ENCODE data around the gene CORO2A. TPM values are rescaled to one million over a fixed set of nuclear protein-coding genes. Genes with fewer than 3 reads are reported as not detected.
"Not testable (repeated sequence)": the region's sequence is repeated elsewhere in the genome, so short reads cannot be mapped to it uniquely, and the experiment has no call there.

CORO2A gene
- polyA plus RNA-seq, 3 donors, result 2.4 to 2.7 (median 2.5) TPM

GRCh38 chr9:98130576-98131228, 61.7 kb downstream of the CORO2A start:
- no peak for DNase-seq (ENCODE audit: extremely low read depth in 1 of 11, low read depth in 9 of 11, low spot score in 4 of 11)

DNA sequence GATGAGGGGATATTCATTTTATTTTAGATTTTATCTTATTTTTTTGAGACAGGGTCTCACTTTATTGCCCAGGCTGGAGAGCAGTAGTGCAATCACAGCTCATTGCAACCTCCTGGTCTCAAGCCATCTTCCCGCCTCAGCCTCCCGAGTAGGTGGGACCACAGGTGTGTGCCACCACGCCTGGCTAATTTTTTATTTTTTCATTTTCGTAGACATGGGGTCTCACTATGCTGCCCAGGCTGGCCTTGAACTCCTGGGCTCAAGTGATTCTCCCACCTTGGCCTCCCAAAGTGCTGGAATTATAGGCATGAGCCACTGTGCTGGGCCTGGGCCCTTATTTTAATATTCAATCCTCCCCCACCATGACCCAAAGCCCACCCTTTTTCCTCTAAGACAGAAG, 62.4 kb downstream of the CORO2A start:
- not testable (repeated sequence) for DNase-seq (ENCODE audit: extremely low read depth in 1 of 11, low read depth in 9 of 11, low spot score in 4 of 11)

GRCh38 chr9:98129451-98129881, 63.0 kb downstream of the CORO2A start:
- no peak for DNase-seq (ENCODE audit: extremely low read depth in 1 of 11, low read depth in 9 of 11, low spot score in 4 of 11)

- DNase-seq (ENCODE audit: extremely low read depth in 1 of 11, low read depth in 9 of 11, low spot score in 4 of 11), result no peak
Observed at GRCh38 chr9:98128316-98128715, 64.1 kb downstream of the CORO2A start.

- no peak for DNase-seq (ENCODE audit: extremely low read depth in 1 of 11, low read depth in 9 of 11, low spot score in 4 of 11)
Observed at GRCh38 chr9:98127226-98127625, 65.2 kb downstream of the CORO2A start.

- DNase-seq (ENCODE audit: extremely low read depth in 1 of 11, low read depth in 9 of 11, low spot score in 4 of 11), result no peak
Observed at GRCh38 chr9:98124637-98125426, 67.6 kb downstream of the CORO2A start.

DNA sequence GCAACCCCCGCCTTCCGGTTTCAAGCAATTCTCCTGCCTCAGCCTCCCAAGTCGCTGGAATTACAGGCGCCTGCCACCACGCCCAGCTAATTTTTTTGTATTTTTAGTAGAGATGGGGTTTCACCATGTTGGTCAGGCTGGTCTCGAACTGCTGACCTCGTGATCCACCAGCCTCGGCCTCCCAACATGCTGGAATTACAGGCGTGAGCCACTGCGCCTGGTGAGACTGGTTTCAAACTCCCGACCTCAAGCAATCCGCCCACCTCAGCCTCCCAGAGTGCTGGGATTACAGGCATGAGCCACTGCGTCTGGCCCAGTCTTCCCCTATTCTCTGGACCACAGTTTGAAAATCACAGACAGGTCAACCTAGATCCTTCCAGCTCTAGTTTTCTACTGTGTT, 68.3 kb downstream of the CORO2A start:
- not testable (repeated sequence) for DNase-seq (ENCODE audit: extremely low read depth in 1 of 11, low read depth in 9 of 11, low spot score in 4 of 11)

DNA sequence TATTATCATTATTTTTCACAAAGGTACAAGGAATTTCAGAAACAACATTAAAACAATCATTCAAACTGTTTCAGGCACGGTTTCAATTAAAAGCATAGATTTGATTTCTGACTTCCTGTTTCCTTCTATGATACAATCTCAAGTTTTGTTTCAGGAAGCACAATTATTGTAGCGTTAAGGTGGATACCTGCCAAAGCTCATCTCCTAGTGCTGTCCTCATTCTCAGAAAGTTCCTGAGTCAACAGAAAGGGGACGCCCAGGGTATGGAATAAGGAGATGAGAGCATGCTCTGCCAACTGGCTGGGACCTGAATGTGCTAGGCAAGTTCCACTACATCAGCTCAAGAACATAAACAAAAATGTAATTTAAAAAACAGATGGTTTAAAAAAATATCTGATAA, 71.4 kb downstream of the CORO2A start:
- DNase-seq (ENCODE audit: extremely low read depth in 1 of 11, low read depth in 9 of 11, low spot score in 4 of 11), result no peak

- DNase-seq (ENCODE audit: extremely low read depth in 1 of 11, low read depth in 9 of 11, low spot score in 4 of 11), result no peak
Observed at GRCh38 chr9:98120476-98120875, 72.0 kb downstream of the CORO2A start.

GRCh38 chr9:98118640-98119601, 73.5 kb downstream of the CORO2A start, which contains the start of gene TRIM14:
Gene TRIM14, minus strand, starts transcription at chr9:98119222. Its CDS starts 34 bp downstream, at chr9:98119188.
- DNase-seq (ENCODE audit: extremely low read depth in 1 of 11, low read depth in 9 of 11, low spot score in 4 of 11), result peak in 10 of 11 donors; percentile 9 to 49 (median 38)

DNA sequence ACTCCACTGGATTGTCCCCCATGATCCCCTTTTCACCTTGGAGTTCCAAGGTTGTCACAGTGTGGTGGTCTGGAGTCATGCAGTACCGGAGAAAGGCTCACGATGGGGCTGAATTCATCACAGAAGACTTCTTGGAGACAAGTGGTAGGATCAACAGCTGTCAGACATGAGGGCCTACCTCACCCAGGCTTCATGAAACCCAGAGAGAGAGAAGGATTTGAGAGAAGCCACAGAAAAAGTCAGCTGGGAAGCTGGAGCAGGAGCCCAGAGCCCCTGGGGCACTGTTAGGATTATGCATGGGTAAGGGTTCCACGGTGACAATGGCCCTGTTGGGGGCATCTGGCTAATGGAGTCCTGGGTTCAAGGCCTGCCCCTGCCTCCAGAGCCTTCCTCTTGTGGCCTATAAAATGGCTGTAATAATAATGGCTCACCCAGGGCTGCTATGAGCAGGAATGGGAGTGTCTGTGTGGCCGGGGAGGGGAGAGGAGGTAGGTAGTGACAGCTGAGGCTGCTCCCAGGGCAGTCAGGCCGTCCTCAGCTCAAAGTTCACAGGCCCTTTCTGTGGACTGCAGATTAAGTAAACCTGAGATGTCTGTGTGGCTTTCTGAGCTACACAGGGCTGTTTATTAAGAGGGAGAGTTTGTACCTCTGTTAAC, 74.3 kb downstream of the CORO2A start:
- DNase-seq (ENCODE audit: extremely low read depth in 1 of 11, low read depth in 9 of 11, low spot score in 4 of 11), result no peak

DNA sequence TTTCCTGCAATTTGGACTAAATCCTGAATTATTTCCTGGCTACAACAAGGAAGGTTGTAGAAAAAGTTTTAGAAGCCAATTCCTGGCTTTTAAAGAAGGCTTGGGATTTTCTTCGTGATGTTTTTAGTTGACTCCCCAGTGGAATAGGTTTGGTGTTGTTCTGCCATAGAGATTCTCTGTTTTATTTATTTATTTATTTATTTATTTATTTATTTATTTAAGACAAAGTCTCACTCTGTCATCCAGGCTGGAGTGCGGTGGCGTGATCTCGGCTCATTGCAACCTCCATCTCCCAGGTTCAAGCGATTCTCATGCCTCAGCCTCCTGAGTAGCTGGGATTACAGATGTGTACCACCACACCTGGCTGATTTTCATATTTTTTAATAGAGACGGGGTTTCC, 75.3 kb downstream of the CORO2A start:
- DNase-seq (ENCODE audit: extremely low read depth in 1 of 11, low read depth in 9 of 11, low spot score in 4 of 11), result not testable (repeated sequence)

DNA sequence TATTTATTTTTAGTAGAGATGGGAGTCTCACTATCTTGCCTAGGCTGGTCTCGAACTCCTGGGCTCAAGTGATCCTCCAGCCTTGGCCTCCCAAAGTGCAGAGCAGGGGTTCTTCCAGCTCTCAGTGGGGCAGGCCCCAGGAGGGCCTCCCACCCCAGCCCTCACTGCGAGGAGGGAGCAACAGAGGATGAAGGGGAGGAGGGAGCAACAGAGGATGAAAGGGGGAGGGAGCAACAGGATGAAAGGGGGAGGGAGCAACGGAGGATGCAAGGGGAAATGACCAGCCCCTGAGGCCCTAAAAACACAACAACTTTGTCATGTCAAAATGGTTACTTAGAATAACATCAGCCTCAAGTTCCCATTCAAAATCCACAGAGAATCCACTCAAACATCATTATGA, 83.4 kb downstream of the CORO2A start:
- DNase-seq (ENCODE audit: extremely low read depth in 1 of 11, low read depth in 9 of 11, low spot score in 4 of 11), result no peak

DNA sequence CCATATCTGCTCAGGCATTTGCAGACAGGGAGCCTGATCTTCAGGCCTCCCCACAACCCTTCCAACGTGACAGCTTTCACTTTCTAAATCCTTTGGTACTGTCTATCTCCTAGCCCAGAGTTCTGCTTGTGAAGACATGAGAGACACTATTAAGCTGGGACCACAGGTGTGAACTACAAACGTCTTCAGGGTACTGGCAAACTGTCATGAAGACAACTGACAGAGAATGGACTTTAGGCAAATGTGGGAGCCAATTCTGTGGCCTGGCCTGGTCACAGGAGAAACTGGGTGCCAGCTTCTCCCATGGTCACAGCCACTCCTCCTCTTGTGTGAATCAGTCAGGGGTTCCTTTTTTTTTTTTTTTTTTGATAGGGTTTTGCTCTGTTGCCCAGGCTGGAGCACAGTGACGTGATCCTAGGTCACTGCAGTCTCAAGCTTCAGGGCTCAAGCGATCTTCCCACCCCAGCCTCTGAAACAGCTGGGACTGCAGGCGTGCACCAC, 83.9 kb downstream of the CORO2A start:
- no peak for DNase-seq (ENCODE audit: extremely low read depth in 1 of 11, low read depth in 9 of 11, low spot score in 4 of 11)

DNA sequence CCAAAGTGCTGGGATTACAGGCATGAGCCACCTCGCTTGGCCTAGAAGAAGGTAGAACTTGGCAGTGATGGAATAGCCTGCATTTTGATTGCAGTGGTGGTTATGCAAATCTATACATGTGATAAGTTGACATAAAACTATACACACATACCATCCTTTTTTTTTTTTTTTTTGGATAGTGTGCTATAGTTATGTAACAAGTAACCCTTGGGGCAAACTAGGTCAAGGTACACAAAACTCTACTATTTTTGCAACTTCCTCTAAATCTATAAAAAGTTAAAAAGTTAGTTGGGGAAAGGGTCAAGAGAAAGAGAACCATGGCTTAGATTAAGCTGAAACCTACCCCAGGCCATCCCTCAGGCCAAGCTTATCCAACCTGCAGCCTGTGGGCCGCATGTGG, 84.5 kb downstream of the CORO2A start:
- no peak for DNase-seq (ENCODE audit: extremely low read depth in 1 of 11, low read depth in 9 of 11, low spot score in 4 of 11)

DNA sequence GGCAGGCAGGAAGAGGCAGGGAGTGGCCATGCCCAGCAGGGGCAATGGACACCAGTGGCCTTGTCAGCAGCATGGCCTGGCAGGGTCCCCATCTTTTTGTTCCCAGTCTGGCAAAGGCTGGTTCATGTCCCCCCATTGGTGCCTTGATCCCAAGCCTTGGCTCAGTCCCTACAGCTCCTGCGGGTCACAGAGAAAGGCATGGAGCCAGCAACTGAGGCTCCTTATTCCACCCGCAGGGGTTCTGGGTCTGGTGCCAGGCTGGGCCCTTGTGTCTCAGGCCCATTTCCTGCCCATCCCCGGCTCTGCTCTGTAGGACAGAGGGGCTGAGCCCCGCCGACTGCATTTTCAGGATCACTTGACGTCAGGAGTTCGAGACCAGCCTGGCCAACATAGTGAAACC, 87.4 kb downstream of the CORO2A start:
- no peak for DNase-seq (ENCODE audit: extremely low read depth in 1 of 11, low read depth in 9 of 11, low spot score in 4 of 11)

DNA sequence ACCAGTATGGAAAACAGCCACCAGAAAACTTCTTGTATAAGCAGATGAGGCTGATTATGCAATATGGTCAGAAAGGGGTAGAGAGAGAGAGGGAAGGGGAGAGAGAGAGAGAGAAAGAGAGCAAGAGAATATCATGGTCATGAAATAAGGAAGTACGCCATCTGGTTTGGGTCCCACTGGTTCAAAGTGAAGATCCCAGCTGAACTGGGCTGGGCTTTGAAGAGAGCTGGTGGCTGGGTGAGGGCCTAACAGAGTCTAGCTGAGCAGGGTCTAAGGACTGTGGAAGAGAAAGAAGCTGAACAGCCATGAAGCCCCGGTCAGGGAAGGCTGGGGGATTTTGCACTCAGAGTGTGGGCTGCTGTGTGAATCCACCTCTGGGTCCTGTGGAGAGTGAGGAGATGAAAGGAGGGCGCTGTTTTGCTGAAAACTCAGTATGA, 88.0 kb downstream of the CORO2A start:
- DNase-seq (ENCODE audit: extremely low read depth in 1 of 11, low read depth in 9 of 11, low spot score in 4 of 11), result no peak

GRCh38 chr9:98101868-98102273, 90.6 kb downstream of the CORO2A start:
- DNase-seq (ENCODE audit: extremely low read depth in 1 of 11, low read depth in 9 of 11, low spot score in 4 of 11), result no peak

GRCh38 chr9:98101416-98101815, 91.0 kb downstream of the CORO2A start:
- no peak for DNase-seq (ENCODE audit: extremely low read depth in 1 of 11, low read depth in 9 of 11, low spot score in 4 of 11)
